Measurements from ENCODE around the gene ETV1.

The ETV1 gene

GRCh38 chr7:13882051-13882450 lies 107.4 kb downstream of the ETV1 start:
- DNase-seq = no peak

GRCh38 chr7:13880789-13881188 lies 108.7 kb downstream of the ETV1 start:
- DNase-seq = no peak

- DNase-seq = no peak
These were observed 109.3 kb downstream of the ETV1 start for GRCh38 chr7:13879994-13880686.

- no peak for DNase-seq
These were observed 110.3 kb downstream of the ETV1 start for GRCh38 chr7:13879143-13879542.

- no peak for DNase-seq
These were observed 111.3 kb downstream of the ETV1 start for GRCh38 chr7:13878154-13878553.

- DNase-seq = no peak
These were observed 113.9 kb downstream of the ETV1 start for GRCh38 chr7:13875496-13876074.

- no peak for DNase-seq
These were observed 114.7 kb downstream of the ETV1 start for GRCh38 chr7:13874783-13875182.

- no peak for DNase-seq
These were observed 116.8 kb downstream of the ETV1 start for GRCh38 chr7:13872709-13873108.

GRCh38 chr7:13871008-13871407 lies 118.5 kb downstream of the ETV1 start:
- no peak for DNase-seq

GRCh38 chr7:13860734-13861133 lies 128.7 kb downstream of the ETV1 start:
- DNase-seq = no peak

- DNase-seq = no peak
These were observed 133.5 kb downstream of the ETV1 start for GRCh38 chr7:13856012-13856411.

- DNase-seq = no peak
These were observed 137.0 kb downstream of the ETV1 start for GRCh38 chr7:13852281-13852968.

- DNase-seq = no peak
These were observed 137.7 kb downstream of the ETV1 start for GRCh38 chr7:13851736-13852135.

GRCh38 chr7:13850185-13850752 lies 139.2 kb downstream of the ETV1 start:
- DNase-seq = no peak

- DNase-seq = no peak
These were observed 140.1 kb downstream of the ETV1 start for GRCh38 chr7:13849163-13849892.

GRCh38 chr7:13848681-13849131 lies 140.8 kb downstream of the ETV1 start:
- DNase-seq = no peak

GRCh38 chr7:13846386-13846785 lies 143.1 kb downstream of the ETV1 start:
- no peak for DNase-seq

GRCh38 chr7:13845601-13846000 lies 143.9 kb downstream of the ETV1 start:
- no peak for DNase-seq

- DNase-seq = no peak
These were observed 144.5 kb downstream of the ETV1 start for GRCh38 chr7:13844954-13845353.

- no peak for DNase-seq
These were observed 148.2 kb downstream of the ETV1 start for GRCh38 chr7:13841284-13841683.

Data from nucleus accumbens (tissue), 56 donors.